ENCODE measurements around the gene RC3H1.
"Not testable (repeated sequence)": the region's sequence is repeated elsewhere in the genome, so short reads cannot be mapped to it uniquely, and the experiment has no call there.

RC3H1 gene

GRCh38 chr1:174023440-174023839 is 1.3 kb upstream of the RC3H1 start:
- DNase-seq (ENCODE audit: low spot score) = no peak

GRCh38 chr1:174022976-174023277 is 770 bp upstream of the RC3H1 start:
- no peak for DNase-seq (ENCODE audit: low spot score)

GRCh38 chr1:174021591-174022079 is 522 bp downstream of the RC3H1 start:
- peak; percentile 44 for DNase-seq (ENCODE audit: low spot score)

DNA sequence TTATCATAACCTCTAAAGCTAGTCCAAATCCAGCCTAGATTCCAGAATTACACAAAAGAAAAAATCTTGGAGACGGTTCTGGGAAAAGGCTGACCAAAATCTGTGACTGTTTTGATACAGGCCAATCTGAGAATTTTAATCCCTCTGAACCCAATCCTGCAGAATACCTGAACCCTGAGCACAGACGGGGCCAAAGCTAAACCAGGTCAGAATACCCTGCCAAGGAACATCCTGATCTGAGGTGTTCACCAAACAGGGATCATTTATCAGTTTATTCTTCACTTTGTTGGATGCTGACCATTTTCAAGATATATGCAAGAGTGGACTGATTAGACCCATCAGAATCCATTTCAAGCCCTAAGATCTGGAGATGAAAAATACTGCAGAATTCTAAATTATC is 3.6 kb downstream of the RC3H1 start:
- no peak for DNase-seq (ENCODE audit: low spot score)

- DNase-seq (ENCODE audit: low spot score) = no peak
Observed at GRCh38 chr1:174017231-174017970, 4.8 kb downstream of the RC3H1 start.

- no peak for DNase-seq (ENCODE audit: low spot score)
Observed at GRCh38 chr1:174013864-174014418, 8.2 kb downstream of the RC3H1 start.

GRCh38 chr1:174008979-174009378 is 13.2 kb downstream of the RC3H1 start:
- DNase-seq (ENCODE audit: low spot score) = no peak

GRCh38 chr1:174008269-174008668 is 13.9 kb downstream of the RC3H1 start:
- DNase-seq (ENCODE audit: low spot score) = no peak

DNA sequence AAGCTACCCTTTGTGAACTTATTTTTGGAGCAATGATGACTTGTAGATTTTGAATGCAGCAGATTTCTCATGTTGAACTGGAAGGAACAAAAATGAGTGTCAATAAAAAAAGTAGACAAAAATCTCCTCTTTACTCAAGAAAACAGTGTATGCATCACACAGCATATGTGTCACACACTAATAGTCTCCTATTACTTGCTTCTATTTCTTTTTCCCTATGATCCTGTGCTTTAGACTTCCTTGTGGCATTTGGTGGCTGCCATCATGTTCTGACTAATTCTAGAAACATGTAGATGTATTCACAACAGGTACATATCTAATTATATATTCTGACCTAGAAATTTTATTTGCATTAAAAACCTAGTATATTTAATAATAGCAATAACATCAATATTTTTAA is 14.3 kb downstream of the RC3H1 start:
- DNase-seq (ENCODE audit: low spot score) = no peak

DNA sequence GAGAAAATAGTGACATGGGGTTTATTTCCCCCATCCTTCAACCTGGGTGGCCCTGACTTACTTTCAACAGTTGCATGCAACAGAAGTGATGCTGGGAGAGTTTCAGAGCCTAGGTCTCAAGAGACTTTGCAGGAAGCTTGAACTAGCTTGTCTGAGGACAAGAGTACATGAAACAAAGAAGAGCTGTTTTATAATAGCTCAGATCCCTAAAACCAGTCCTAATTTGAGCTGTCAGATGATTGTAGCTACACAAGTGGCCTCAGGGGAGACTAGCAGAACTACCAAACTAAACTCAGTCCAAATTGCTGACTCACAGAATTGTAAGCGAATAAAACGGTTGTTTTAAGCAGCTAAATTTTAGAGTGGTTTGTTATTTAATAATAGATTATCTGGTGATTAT is 17.1 kb downstream of the RC3H1 start:
- DNase-seq (ENCODE audit: low spot score) = no peak

- DNase-seq (ENCODE audit: low spot score) = no peak
Observed at GRCh38 chr1:174003867-174004266, 18.3 kb downstream of the RC3H1 start.

GRCh38 chr1:174001573-174001972 is 20.6 kb downstream of the RC3H1 start:
- DNase-seq (ENCODE audit: low spot score) = no peak

GRCh38 chr1:174000371-174000770 is 21.8 kb downstream of the RC3H1 start:
- no peak for DNase-seq (ENCODE audit: low spot score)

DNA sequence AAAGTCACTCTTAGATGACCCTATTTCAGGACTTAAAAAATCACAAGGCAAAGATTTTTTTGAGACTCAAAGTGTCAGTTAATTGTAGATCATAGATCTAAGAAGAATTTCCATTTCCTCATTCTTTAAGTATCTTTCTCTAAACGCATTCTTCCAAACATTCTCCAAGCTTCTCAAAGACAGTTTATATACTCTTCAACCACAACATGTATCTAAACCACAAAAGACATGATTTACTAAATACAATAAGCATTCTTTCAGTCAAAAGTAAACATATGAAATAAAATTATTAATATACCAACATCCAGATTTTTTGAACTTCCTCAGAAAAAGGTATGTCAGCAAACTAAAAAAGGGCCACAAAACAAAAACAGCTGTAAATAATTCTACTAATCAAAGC is 24.4 kb downstream of the RC3H1 start:
- no peak for DNase-seq (ENCODE audit: low spot score)

DNA sequence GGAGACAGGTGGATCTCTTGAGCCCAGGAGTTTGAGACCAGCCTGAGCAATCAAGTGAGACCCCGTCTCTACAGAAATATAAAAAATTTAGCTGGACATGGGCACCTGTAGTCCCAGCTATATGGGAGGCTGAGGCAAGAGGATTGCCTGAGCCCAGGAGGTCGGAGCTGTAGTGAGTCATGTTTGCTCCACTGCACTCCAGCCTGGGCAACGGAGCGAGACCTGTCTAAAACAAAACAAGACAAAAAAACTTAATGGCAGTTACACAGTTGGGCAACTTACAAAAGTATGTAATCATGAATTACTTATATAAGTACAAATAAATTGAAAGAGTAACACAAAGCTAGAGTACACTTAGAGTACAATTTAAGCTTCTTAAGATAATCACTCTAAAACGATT is 25.2 kb downstream of the RC3H1 start:
- no peak for DNase-seq (ENCODE audit: low spot score)

DNA sequence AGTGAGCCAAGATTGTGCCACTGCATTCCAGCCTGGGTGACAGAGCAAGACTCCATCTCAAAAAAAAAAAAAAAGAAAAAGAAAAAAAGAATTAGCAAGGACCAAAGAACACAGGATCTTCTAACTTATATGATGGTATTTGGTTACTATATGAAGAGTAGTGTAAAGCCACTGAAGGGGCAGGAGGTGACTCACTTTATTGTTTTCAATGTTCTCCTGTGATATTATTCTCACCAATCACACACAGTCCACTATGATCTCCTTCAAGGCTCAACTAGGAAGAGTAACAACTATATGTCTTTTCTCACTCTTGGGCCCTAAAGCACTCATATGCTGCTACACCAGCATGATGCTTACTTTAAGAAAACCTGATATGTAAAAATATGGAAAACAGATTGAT is 26.7 kb downstream of the RC3H1 start:
- DNase-seq (ENCODE audit: low spot score) = no peak

- DNase-seq (ENCODE audit: low spot score) = not testable (repeated sequence)
Observed at GRCh38 chr1:173993948-173994347, 28.2 kb downstream of the RC3H1 start.

DNA sequence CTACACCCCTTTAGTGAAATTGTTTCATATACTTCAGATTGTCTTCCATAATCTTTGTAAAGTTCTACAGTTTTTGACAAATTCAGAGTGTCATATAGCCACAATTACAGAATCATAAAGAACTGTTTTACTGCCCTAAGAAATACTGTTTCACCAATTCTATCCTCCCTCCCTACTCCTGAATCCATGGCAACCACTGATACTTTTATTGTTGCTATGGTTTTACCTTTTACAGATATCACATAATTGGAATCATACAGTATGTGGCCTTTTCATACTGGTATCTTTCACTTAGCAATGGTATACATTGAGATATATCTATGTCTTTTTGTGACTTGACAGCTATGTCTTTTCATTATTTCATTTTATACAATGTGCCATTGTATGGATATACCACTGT is 34.1 kb downstream of the RC3H1 start:
- DNase-seq (ENCODE audit: low spot score) = no peak

GRCh38 chr1:173986951-173987350 is 35.2 kb downstream of the RC3H1 start:
- DNase-seq (ENCODE audit: low spot score) = no peak

GRCh38 chr1:173970252-173970651 is 51.9 kb downstream of the RC3H1 start:
- DNase-seq (ENCODE audit: low spot score) = no peak

DNA sequence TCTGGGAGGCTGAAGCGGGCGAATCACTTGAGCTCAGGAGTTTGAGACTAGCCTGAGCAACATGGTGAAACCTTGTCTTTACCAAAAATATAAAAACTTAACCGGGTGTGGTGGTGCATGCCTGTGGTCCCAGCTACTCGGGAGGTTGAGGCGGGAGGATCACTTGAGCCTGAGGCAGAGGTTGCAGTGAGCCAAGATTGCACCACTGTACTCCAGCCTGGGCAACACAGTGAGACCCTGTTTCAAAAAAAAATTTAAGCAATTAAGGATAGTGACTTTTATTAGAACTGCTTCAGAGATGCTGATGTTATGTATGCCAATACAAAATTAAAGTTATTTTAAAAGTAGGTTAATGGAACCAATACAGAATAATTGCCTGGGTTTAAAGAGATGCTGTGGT is 56.3 kb downstream of the RC3H1 start:
- not testable (repeated sequence) for DNase-seq (ENCODE audit: low spot score)

DNA sequence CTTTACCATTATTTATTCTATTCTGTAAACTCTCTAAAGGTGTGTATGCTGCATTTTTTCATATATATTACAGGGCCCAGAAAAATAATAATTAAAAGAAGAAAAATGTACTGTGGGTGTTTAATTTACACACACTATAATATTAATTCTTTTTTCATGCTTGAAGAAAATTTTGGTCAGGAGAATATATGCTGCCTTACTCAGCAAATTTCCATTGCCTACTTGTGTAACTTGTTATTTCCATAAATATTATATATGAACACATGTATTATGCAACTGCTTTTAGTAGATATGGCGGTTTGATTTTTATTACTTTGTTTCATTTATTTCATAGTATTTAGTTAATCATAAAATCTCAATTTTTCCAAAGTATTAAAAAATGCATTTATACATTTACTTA is 58.7 kb downstream of the RC3H1 start:
- DNase-seq (ENCODE audit: low spot score) = no peak

GRCh38 chr1:173960625-173961024 is 61.5 kb downstream of the RC3H1 start:
- DNase-seq (ENCODE audit: low spot score) = no peak

- DNase-seq (ENCODE audit: low spot score) = no peak
Observed at GRCh38 chr1:173954179-173954578, 68.0 kb downstream of the RC3H1 start.
